ENCODE data around the gene SH3RF3. TPM values are rescaled to one million over a fixed set of nuclear protein-coding genes. Genes with fewer than 3 reads are reported as not detected.

SH3RF3 gene
- total RNA-seq, 1 donor from 2014 or later: 0.28 TPM

DNA sequence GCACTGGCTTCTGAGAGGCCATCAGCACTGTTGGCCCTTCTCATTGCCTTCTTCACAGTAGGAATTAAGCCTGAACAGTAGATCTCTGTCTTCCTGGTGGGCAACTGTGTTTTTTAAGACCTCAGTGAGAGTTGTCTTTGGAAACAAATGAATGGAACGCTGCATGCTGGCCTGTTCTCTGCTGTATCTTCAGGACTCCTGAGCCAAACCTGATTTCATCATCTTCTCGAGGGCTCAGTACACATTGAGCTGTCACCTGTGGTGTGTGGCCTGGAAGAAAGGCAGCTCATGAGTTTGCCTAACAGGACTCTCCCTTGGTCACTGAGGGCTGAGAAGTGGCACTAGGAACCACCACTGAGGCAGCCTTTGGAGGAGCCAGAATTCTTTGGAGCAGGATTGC is 39.7 kb downstream of the SH3RF3 start:
- Histone ChIP-seq H3K4me2 (no peak overlapping the region), H3K4me1 (no peaks in the 10 kb centered on the region), H3K27me3 (no peaks in the 10 kb centered on the region), H4K20me1 (ENCODE audit: low read depth) (no peaks in the 10 kb centered on the region), H3K36me3 (no peaks in the 10 kb centered on the region), H2AFZ (replicated peaks) (no peak overlapping the region), H3K9ac (no peak overlapping the region), H3K27ac (no peak overlapping the region), H3K9me3 (ENCODE audit: low read depth) (no peaks in the 10 kb centered on the region), H3K4me3 (no peak overlapping the region), H3F3A (ENCODE audit: low read depth) (no peaks in the 10 kb centered on the region), H3K79me2 (ENCODE audit: low read depth) (no peaks in the 10 kb centered on the region)
- peaks cover 2% of the 10 kb centered on the region for H3K9me3 Mint-ChIP-seq
- peaks cover 21% of the 10 kb centered on the region for H3K4me1 Mint-ChIP-seq
- no peak for DNase-seq (ENCODE audit: low spot score)
- no peak overlapping the region for H3K27ac Mint-ChIP-seq
- peaks cover 6% of the 10 kb centered on the region for H3K27me3 Mint-ChIP-seq (ENCODE audit: insufficient read depth, low read depth)
- peaks cover 3% of the 10 kb centered on the region for H3K36me3 Mint-ChIP-seq
- H3K4me3 Mint-ChIP-seq: no peak overlapping the region
- no peak for TF ChIP-seq EZH2phosphoT487 (IDR thresholded peaks at IDR 0.05)
- no peak for TF ChIP-seq EZH2 (IDR thresholded peaks at IDR 0.05)
- TF ChIP-seq, protein P1, sequence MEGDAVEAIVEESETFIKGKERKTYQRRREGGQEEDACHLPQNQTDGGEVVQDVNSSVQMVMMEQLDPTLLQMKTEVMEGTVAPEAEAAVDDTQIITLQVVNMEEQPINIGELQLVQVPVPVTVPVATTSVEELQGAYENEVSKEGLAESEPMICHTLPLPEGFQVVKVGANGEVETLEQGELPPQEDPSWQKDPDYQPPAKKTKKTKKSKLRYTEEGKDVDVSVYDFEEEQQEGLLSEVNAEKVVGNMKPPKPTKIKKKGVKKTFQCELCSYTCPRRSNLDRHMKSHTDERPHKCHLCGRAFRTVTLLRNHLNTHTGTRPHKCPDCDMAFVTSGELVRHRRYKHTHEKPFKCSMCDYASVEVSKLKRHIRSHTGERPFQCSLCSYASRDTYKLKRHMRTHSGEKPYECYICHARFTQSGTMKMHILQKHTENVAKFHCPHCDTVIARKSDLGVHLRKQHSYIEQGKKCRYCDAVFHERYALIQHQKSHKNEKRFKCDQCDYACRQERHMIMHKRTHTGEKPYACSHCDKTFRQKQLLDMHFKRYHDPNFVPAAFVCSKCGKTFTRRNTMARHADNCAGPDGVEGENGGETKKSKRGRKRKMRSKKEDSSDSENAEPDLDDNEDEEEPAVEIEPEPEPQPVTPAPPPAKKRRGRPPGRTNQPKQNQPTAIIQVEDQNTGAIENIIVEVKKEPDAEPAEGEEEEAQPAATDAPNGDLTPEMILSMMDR (IDR thresholded peaks at IDR 0.05): no peak

DNA sequence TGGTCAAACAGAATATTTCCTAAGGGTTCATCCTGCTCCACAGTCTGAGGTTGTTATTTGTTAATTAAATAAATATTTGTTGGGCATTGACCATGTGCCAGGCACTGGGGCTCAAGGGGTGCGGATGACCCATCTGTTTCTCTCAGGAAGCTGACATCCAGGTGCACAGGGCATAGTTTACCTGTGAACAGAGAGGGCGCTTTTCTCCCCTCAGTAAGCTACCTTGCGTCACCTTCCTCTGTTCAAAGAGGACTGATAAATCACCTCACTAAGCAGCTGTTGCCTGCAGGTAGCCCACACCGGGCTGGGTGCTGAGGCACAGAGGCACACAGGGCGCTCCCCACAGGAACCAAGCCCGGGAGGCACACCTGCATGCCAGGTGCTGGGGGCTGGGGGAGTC is 41.6 kb downstream of the SH3RF3 start:
- H3K79me2 ChIP-seq (ENCODE audit: low read depth): no peaks in the 10 kb centered on the region
- H3K4me1 Mint-ChIP-seq: peaks cover 25% of the 10 kb centered on the region
- peaks cover 7% of the 10 kb centered on the region for H3K9me3 Mint-ChIP-seq
- no peaks in the 10 kb centered on the region for H3K36me3 ChIP-seq
- peaks cover 9% of the 10 kb centered on the region for H3K27me3 Mint-ChIP-seq (ENCODE audit: insufficient read depth, low read depth)
- no peak overlapping the region for H3K9ac ChIP-seq
- no peak for DNase-seq (ENCODE audit: low spot score)
- no peak overlapping the region for H3K4me3 ChIP-seq
- no peak overlapping the region for H2AFZ ChIP-seq (replicated peaks)
- H3K9me3 ChIP-seq (ENCODE audit: low read depth): no peaks in the 10 kb centered on the region
- no peak overlapping the region for H3K27ac Mint-ChIP-seq
- no peak overlapping the region for H3K4me2 ChIP-seq
- H4K20me1 ChIP-seq (ENCODE audit: low read depth): no peaks in the 10 kb centered on the region
- H3K36me3 Mint-ChIP-seq: peaks cover 3% of the 10 kb centered on the region
- no peaks in the 10 kb centered on the region for H3K4me1 ChIP-seq
- no peaks in the 10 kb centered on the region for H3F3A ChIP-seq (ENCODE audit: low read depth)
- no peak overlapping the region for H3K4me3 Mint-ChIP-seq
- H3K27me3 ChIP-seq: no peaks in the 10 kb centered on the region
- no peak for TF ChIP-seq EZH2phosphoT487 (IDR thresholded peaks at IDR 0.05)
- TF ChIP-seq, protein P1 (IDR thresholded peaks at IDR 0.05): no peak
- TF ChIP-seq EZH2 (IDR thresholded peaks at IDR 0.05): no peak
- no peak overlapping the region for H3K27ac ChIP-seq

DNA sequence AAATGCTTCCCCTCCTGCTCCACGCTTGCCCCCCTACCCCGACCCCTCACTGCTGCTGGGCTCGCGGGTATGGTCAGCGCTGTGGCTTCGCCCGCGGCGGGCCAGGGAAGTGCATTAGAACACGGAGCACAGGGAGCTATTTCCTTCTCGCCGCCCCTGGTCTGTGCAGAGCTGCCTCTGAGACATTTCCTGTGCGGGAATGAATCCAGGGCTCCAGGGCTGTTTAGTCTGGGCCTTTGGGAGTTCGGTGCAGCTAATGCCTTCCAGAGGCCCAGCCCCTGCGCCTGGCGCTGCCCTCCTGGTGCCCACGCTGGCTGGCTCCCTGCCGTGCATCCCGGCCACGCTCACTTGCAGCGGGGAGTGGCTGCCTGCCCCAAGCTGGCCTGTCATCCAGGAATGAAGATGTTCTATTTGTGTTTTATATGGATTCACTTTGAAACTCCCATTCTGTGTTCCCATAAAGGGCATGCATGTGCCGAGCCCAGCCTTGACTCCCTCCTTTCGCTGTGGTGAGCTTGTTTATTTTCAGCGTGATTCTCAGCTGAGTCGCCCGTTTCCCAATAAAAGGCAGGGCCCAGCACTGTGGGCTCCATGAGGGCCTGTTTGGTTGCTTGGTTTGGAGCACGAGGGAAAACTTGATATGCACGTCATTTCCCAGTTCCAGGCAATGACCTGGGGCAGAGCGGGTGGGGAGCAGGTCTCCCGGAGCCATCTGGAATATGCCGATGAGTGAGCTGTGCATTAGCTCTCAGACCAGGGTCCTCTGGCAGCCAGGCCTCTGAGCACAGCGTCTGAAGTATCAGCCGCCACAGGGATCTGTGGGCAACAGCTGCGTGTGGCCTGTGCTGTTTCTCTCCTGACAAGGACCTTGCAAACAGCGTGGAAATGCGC is 42.7 kb downstream of the SH3RF3 start:
- Histone ChIP-seq H3K4me3 (no peak overlapping the region), H3K27ac (no peak overlapping the region), H3K4me2 (no peak overlapping the region), H3K9ac (no peak overlapping the region), H4K20me1 (ENCODE audit: low read depth) (no peaks in the 10 kb centered on the region), H3F3A (ENCODE audit: low read depth) (no peaks in the 10 kb centered on the region), H3K27me3 (no peaks in the 10 kb centered on the region), H3K9me3 (ENCODE audit: low read depth) (no peaks in the 10 kb centered on the region), H3K36me3 (no peaks in the 10 kb centered on the region), H3K4me1 (peaks cover 2% of the 10 kb centered on the region), H3K79me2 (ENCODE audit: low read depth) (no peaks in the 10 kb centered on the region), H2AFZ (replicated peaks) (no peak overlapping the region)
- Mint-ChIP-seq H3K4me3 (no peak overlapping the region), H3K27ac (no peak overlapping the region), H3K4me1 (peaks cover 28% of the 10 kb centered on the region), H3K27me3 (ENCODE audit: insufficient read depth, low read depth) (peaks cover 9% of the 10 kb centered on the region), H3K9me3 (peaks cover 8% of the 10 kb centered on the region), H3K36me3 (peaks cover 3% of the 10 kb centered on the region)
- DNase-seq (ENCODE audit: low spot score): no peak
- TF ChIP-seq, protein P1 (IDR thresholded peaks at IDR 0.05): no peak
- TF ChIP-seq EZH2phosphoT487 (IDR thresholded peaks at IDR 0.05) (no peak), EZH2 (IDR thresholded peaks at IDR 0.05) (no peak)
